OCI-LY1 (cell line): Measurements from ENCODE around the gene CCDC187.

Source experiments
- H2AFZ ChIP-seq: fragments of 200-600 bp; sonication (generic), shearing (Covaris generic); 2 replicates; pipeline ENCODE4 v1.6.0; 2014; ENCODE audit warnings: antibody characterized with exemption, mild to moderate bottlenecking, low read length
- H3F3A ChIP-seq: fragments of 200-600 bp; sonication (generic), shearing (Covaris generic); 2 replicates; pipeline ENCODE4 v1.6.0; 2014; ENCODE audit warnings: mild to moderate bottlenecking, antibody characterized with exemption, low read length, moderate library complexity; ENCODE audit not compliant: insufficient read depth
- H3K27ac ChIP-seq: fragments of 200-600 bp; sonication (generic); 2 replicates; pipeline ENCODE4 v1.5.1; 2014; ENCODE audit warnings: low read length, mixed run types, mild to moderate bottlenecking, low read depth; ENCODE audit not compliant: poor library complexity, severe bottlenecking
- H3K27me3 ChIP-seq: fragments of 200-600 bp; sonication (generic); 2 replicates; pipeline ENCODE4 v1.6.0; 2014; ENCODE audit warnings: antibody characterized with exemption, mild to moderate bottlenecking, low read length, moderate library complexity; ENCODE audit not compliant: insufficient read depth
- H3K36me3 ChIP-seq: fragments of 200-600 bp; sonication (generic); 2 replicates; pipeline ENCODE4 v1.6.1; 2014; ENCODE audit warnings: mild to moderate bottlenecking, antibody characterized with exemption, low read length, moderate library complexity, mixed read lengths; ENCODE audit not compliant: insufficient read depth
- H3K4me1 ChIP-seq: fragments of 200-600 bp; sonication (generic); 2 replicates; pipeline ENCODE4 v1.5.1; 2014; ENCODE audit warnings: mild to moderate bottlenecking, low read length, moderate library complexity; ENCODE audit not compliant: insufficient read depth, severe bottlenecking
- H3K4me2 ChIP-seq: fragments of 200-600 bp; sonication (generic), shearing (Covaris generic); 2 replicates; pipeline ENCODE4 v1.6.1; 2014; ENCODE audit warnings: low read length
- H3K4me3 ChIP-seq: fragments of 200-600 bp; sonication (generic); 2 replicates; pipeline ENCODE4 v1.5.1; 2014; ENCODE audit warnings: low read length, low read depth, mild to moderate bottlenecking, mixed read lengths; ENCODE audit not compliant: poor library complexity, severe bottlenecking
- H3K79me2 ChIP-seq: fragments of 200-600 bp; shearing (Covaris generic); 2 replicates; pipeline ENCODE4 v1.6.1; 2016; ENCODE audit warnings: mixed run types, low read length, mixed read lengths; ENCODE audit not compliant: insufficient read depth
- H3K9ac ChIP-seq: fragments of 200-600 bp; sonication (generic), shearing (Covaris generic); 2 replicates; pipeline ENCODE4 v1.6.1; 2014; ENCODE audit warnings: mild to moderate bottlenecking, low read length, mixed read lengths
- H3K9me2 ChIP-seq: fragments of 200-600 bp; sonication (generic), shearing (Covaris generic); 2 replicates; pipeline ENCODE4 v1.6.1; 2014; ENCODE audit warnings: low read depth, mild to moderate bottlenecking, low read length, mixed read lengths
- H3K9me3 ChIP-seq: fragments of 200-600 bp; shearing (Covaris generic); 2 replicates; pipeline ENCODE4 v1.6.1; 2014; ENCODE audit warnings: low read length, mixed read lengths
- H4K20me1 ChIP-seq: fragments of 200-600 bp; sonication (generic), shearing (Covaris generic); 2 replicates; pipeline ENCODE4 v1.6.0; 2016; ENCODE audit warnings: mild to moderate bottlenecking, low read length; ENCODE audit not compliant: insufficient read depth
- CTCF ChIP-seq: fragments of 200-600 bp; sonication (generic), shearing (Covaris generic); IDR thresholded peaks from 2 replicates; pipeline ENCODE4 v1.5.1; 2017; ENCODE audit warnings: mild to moderate bottlenecking, antibody characterized with exemption, low read length, moderate library complexity, mixed read lengths
- EZH2 ChIP-seq: fragments of 200-600 bp; sonication (generic), shearing (Covaris generic); IDR thresholded peaks from 2 replicates; pipeline ENCODE4 v1.8.0; 2017; ENCODE audit warnings: borderline replicate concordance, mixed run types, mild to moderate bottlenecking, antibody characterized with exemption, low read length, moderate library complexity, mixed read lengths

The CCDC187 gene

GRCh38 chr9:136347472-136348256, 43.8 kb upstream of the CCDC187 start:
- Histone ChIP-seq H3K9ac (no peak overlapping the region), H3K4me3 (no peak overlapping the region), H3K4me2 (no peak overlapping the region), H4K20me1 (no peaks in the 10 kb centered on the region), H3F3A (no peaks in the 10 kb centered on the region), H3K79me2 (no peaks in the 10 kb centered on the region), H3K4me1 (no peaks in the 10 kb centered on the region), H3K27me3 (0 out of 2 replicates have a peak, but pooled peaks cover 3% of the 10 kb centered on the region), H3K9me2 (no peaks in the 10 kb centered on the region), H3K36me3 (no peaks in the 10 kb centered on the region), H2AFZ (no peak overlapping the region), H3K27ac (no peak overlapping the region), H3K9me3 (no peaks in the 10 kb centered on the region)
- TF ChIP-seq CTCF: no peak
- no peak for TF ChIP-seq EZH2

GRCh38 chr9:136346927-136347465, 43.1 kb upstream of the CCDC187 start:
- no peak overlapping the region for H3K4me2 ChIP-seq
- H3K9me2 ChIP-seq: no peaks in the 10 kb centered on the region
- H3K27me3 ChIP-seq: 0 out of 2 replicates have a peak, but pooled peaks cover 3% of the 10 kb centered on the region
- TF ChIP-seq CTCF: no peak
- no peak for TF ChIP-seq EZH2
- H3K9me3 ChIP-seq: no peaks in the 10 kb centered on the region
- H4K20me1 ChIP-seq: no peaks in the 10 kb centered on the region
- H3F3A ChIP-seq: no peaks in the 10 kb centered on the region
- no peak overlapping the region for H3K9ac ChIP-seq
- no peaks in the 10 kb centered on the region for H3K79me2 ChIP-seq
- H2AFZ ChIP-seq: no peak overlapping the region
- no peaks in the 10 kb centered on the region for H3K4me1 ChIP-seq
- no peak overlapping the region for H3K4me3 ChIP-seq
- no peaks in the 10 kb centered on the region for H3K36me3 ChIP-seq
- H3K27ac ChIP-seq: no peak overlapping the region

- no peaks in the 10 kb centered on the region for H3K36me3 ChIP-seq
- no peak overlapping the region for H3K9ac ChIP-seq
- H3K4me2 ChIP-seq: no peak overlapping the region
Observed at GRCh38 chr9:136346157-136346481, 42.2 kb upstream of the CCDC187 start.

More at GRCh38 chr9:136346157-136346481, 42.2 kb upstream of the CCDC187 start:
- Histone ChIP-seq H3K79me2 (no peaks in the 10 kb centered on the region), H3K27ac (no peak overlapping the region), H4K20me1 (no peaks in the 10 kb centered on the region), H3K9me2 (no peaks in the 10 kb centered on the region), H3K27me3 (0 out of 2 replicates have a peak, but pooled peaks cover 3% of the 10 kb centered on the region), H2AFZ (no peak overlapping the region), H3K4me1 (no peaks in the 10 kb centered on the region), H3K4me3 (no peak overlapping the region), H3F3A (no peaks in the 10 kb centered on the region), H3K9me3 (no peaks in the 10 kb centered on the region)
- TF ChIP-seq EZH2 (no peak), CTCF (no peak)
